Ramos (cell line): Measurements from ENCODE around the gene FN3KRP.

ENCODE experiments used
- in situ Hi-C: fragments of 300-500 bp; cut with MboI; formaldehyde crosslinking; loops from one replicate; pipeline ENCODE4 v1.14.3; 2022; ENCODE audit warnings: low sequenced_read_pairs; ENCODE audit not compliant: unreplicated experiment

Gene FN3KRP

DNA sequence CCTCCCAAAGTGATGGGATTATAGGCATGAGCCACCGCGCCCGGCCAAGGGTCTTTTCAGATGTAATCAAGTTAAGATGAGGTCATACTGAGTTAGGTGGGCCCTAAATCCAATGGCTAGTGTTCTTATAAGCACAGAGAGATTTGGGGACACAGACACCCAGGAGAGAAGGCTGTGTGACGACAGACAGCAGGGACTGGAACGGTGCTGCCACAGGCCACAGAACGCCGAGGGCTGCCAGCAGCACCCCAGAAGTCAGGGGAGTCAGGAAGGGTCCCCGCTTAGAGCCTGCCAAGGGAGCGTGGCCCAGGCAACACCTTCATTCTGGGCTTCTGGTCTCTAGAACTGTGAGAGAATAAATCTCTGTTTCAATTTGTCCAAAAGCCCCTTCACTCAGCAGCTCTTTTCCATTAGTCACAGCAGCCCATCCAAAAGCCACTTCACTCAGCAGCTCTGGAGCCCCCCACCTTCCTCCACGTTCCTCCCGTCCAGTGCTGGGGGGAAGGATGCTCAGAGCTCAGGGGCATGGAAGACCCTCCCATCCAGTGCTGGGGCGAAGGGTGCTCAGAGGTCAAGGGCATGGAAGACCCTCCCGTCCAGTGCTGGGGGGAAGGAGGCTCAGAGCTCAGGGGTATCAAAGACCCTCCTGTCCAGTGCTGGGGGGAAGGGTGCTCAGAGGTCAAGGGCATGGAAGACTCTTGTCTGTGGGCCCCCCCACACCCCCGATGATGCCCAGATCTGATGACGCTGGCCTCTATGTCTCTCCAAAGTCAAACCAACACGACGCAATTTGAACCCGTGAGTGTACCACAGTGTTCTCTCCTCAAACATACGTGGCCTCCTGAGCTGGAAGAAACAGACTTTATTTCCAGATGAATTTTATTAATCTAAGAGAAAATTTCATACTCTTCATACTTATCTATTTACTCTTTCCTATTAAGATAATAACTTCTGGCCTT is 29.9 kb upstream of the FN3KRP start:
- in situ Hi-C loops, result no loop called here

DNA sequence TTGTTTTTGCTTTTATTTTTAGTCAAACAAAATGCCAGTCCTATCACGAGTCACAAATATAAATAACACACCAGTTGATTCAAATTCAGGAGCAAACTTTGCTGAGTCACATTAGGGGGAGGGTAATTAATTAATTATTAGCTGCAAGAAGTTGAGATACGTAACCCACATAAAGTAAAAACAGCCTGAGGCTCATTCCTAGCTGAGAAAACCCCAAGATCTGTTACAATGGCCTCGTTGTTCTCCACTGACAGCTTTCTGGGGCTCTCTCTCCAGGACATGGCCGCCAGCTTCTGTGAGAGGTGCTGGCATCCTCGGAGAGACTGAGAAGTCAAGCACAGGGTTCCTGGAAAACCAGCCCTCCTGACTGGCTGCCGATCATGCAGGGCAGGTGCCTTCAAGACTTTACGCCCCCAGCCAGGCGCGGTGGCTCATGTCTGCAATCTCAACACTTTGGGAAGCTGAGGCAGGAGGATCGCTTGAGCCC is 29.1 kb upstream of the FN3KRP start:
- in situ Hi-C loops, result no loop called here

DNA sequence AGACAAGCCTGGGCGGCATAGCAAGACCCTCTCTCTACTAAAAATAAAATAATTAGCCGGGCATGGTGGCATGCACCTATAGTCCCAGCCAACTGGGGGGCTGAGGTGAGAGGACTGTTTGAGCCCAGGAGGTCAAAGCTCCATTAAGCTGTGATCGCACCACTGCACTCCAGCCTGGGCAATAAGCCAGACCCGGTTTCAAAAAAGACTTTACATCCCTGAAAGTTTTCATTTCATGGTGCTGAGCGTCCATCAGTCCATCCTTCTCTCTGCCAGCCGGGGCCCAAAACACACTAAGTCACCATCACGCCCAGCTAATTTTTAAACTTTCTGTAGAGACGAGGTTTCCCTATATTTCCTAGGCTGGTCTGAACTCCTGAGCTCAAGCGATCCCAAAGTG is 28.6 kb upstream of the FN3KRP start:
- in situ Hi-C loops, result no loop called here

DNA sequence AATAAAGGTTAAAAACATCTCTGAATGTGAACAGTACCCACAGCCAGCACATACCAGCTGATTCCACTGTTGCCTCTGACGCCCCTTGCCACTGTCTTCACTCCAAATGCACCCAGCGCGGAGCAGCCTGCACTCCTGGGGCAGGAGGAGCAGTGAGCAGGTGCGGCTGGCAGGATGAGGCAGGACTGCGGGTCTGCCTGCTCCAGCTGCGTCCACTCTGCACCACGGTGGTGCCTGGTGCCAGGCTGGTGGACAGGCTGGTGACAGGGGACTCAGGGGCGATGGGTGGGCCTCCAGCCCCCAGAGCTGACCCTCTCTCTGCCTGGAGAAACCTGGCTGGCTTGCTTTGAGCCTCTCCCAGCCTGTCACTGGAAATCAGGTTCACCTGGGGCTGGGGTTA is 27.4 kb upstream of the FN3KRP start:
- in situ Hi-C loops, result no loop called here

DNA sequence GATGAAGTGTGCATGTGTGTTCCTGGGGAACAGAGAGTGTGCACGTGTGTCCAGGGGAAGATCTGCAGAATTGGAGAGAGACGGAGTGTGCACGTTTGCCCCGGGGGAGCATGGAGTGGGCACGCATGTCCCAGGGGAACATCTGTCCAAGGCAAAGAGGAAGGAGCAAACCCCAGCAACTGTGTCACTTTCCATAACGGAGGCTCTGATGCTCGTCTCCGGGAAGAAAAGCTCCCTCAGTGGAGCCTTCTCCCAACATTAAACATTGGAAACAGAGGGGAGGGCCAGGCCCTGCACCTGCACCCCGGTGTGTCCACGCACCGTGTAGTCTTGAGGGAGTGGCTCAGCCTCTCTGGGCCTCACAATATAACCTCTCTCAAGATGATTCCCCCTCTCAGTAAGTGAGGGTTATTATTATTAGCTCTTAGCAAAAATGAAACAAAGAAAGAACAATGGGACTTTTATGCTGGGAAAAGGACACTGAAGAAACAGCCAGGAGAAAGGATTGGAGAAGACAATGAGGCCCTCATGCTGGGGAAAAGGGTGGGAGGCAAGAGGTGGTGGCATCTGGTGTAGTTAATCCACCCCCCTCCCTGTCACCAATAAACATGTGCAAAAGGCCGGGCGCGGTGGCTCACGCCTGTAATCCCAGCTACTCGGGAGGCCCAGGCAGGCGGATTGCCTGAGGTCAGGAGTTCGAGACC is 25.6 kb upstream of the FN3KRP start:
- in situ Hi-C loops, result no loop called here

DNA sequence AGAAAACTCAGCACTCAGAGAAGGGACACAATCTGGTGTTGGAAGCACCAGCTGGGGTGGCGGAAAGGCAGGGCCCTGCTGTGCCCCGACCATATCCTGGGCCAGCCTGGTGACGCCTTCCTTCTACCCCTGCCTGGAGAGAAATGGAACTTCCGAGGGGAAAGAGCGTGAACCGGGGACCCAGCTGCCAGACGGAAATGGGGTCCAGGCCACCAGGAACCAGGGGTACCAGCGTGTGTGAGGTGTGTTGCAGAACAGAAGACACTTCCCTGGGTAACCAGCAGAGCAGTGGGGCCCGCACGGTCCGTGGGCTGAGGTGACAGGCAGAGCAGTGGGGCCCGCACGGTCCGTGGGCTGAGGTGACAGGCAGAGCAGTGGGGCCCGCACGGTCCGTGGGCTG is 24.8 kb upstream of the FN3KRP start:
- in situ Hi-C loops, result no loop called here

DNA sequence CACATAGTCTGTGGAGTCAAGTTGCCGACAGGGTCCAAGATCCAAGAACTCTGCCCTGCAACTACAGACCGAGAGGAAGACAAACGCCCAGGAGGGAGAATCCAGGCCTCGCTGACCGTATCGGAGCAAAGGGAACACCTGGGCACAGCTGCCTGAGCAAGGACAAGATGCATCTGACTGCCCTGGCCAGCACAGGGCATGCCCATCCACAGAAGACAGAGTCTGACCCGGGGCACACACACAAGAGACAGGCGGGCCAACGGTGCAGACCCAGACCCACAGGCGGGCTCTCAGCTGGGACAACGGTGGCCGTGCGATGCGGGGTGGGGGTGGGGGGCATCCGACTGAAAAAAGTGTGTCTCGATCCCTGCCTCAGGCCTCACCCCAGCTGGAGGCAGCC is 24.2 kb upstream of the FN3KRP start:
- in situ Hi-C loops, result no loop called here

DNA sequence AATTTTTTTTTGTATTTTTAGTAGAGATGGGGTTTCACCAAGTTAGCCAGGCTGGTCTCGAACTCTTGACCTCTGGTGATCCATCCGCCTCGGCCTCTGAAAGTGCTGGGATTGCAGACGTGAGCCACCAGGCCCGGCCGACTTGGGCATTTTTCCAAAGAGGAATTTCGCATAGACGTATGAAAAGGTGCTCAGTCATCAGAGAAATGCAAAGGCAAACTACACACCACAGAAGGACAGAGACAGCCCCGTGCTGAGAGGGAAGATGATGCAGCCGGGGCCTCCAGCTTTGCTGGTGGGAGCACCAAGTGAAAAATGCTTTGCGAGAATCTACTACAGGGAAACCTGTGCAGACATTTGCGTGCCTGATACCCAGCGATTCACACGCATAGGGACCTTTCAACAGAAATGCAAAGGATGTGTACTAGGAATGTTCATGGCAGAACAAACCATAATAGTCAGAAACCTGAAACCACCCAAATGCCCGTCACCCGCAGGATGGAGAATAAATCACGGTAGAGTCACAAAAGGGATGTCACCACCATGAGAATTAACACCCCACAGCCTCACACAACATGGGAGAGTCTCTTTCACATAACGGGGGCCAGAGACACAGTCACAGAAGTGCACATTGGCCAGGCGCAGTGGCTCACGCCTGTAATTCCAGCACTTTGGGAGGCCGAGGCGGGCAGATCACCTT is 23.2 kb upstream of the FN3KRP start:
- in situ Hi-C loops, result no loop called here

DNA sequence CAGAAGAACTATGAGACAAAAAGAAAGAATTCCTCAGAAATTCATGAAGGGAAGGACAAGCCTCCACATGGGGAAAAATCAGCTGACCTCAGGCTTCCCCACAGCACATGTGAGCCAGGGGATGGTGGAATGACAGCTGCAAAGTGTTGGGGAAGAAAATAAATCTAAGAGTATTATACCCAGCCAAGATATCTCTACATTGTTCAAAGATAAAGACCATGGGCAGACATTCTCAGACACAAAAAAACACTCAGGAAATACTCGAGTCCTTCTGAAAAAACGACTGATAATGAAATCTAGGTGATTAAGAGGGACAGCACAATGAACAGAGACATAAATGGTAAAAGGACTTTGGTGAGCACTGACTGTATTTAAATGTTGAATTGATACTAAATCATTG is 21.9 kb upstream of the FN3KRP start:
- in situ Hi-C loops, result no loop called here

DNA sequence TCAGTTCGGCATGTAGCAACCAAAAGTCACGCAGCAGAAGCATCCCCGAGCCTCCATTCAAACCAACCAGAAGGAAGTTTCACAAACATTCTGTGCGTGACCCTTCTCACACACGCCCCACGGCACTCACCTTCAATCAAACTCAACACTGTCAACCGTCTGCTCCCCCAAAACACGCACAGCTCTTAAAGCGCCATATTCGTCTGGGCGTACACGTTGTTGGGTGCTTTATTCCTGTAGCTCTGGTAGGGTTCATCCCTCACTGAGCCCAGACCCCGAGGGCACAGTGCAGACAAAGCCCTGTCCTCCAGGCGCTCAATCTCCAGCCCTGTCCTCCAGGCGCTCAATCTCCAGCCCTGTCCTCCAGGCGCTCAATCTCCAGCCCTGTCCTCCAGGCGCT is 20.2 kb upstream of the FN3KRP start:
- in situ Hi-C loops, result no loop called here

DNA sequence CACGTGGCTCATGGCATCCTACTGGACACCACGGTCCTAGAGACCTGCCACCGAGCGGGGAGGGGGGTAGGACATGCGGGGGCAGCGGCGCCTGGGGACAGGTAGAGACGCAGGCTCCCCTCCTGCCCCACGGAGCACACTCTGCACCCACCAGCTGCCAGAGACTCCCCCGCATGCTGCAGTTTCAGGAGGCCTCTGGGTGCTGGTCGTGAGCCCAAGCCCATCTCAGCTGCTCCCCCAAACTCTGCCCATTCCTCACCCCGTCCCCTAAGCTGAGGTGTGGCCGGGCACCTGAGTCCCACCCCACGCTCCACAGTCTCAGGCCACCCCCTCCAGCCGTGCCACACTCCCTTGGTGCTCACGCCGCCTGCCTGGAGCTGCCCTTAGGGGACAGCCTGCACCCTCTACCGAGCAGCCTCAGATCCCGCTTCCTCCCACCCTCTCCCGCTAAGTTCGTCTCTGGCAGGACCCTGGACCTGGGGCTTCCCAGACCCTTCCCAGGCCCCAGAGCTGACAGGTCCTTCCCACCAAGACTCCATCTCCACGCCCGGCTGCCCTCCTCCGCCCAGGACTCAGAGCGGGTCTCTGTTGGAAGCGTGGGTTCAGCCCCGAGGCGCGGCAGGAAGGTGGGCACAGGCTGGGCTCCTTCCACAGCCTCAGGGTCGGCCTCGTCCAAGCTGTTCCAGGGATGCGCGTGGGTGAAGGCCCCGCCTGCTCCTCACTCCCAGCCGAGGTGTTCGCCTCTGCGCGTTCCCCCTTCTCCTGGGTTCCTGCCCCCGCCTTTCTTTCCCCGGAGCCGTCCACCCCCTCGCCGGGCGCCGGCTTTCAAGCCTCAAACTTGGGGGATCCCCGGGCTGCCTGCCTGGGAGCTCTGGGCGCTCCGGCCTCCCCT is 19.3 kb upstream of the FN3KRP start:
- in situ Hi-C loops, result no loop called here

DNA sequence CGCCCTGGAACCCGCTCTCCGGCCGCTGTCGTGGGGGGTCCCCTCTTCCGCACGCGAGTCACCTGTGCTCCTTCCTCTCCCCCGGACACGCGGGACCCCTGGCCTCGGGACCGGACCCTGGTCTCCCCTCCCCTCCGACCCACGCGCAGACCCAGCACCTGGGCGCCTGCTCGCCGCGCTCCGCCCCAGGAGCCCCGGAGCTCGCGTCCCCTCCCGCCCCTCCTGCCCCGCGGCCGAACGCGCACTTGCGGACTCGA is 18.8 kb upstream of the FN3KRP start:
- in situ Hi-C loops, result no loop called here

DNA sequence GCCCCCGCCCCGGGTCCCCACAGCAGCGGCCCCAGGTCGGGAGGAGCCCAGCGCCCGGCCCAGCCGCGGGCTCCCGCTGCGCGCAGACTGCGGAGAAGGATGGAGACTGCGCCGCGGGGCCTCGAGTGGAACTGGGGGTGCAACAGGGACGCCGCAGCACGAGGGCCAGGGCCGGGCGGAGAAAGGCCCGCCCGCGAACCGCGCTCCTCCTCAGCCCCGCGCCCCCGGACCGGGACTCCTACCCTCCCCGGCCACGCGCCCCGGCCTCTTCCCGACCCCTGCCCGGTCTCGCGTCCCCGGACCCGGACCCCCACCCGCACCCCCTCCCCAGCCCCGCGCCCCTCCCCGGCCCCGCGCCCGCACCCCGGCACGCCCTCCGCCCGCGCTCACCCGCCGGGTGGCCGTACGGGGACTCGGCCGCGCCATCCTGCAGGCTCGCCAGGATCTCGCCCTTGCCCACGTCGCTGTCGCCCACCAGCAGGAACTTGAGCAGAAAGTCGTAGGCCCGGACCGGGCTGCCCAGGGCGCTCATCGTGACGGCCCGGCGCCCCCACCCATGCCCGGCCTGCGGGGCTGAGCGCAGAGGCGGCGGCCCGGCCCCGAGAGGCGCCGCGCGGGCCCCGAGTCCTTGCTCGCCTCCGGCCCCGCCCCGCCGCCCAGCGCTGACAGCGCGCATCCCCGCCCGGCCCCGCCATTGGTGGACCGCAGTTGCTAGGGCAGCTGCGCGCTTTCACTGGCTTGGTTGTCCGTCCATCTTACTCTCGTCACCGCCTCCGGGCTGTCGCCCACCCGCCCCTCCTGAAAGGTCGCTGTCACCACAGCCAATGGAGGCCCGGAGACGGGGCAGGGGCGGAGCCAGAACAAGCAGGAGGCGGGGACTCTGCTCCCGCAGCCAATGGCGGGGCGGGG is 18.2 kb upstream of the FN3KRP start, which contains the start of gene RAB40B:
TSS of gene RAB40B (minus strand) at position 634 of the 909 bp plus-strand sequence. CDS start at position 532, 102 bp downstream.
- in situ Hi-C loops, result no loop called here

DNA sequence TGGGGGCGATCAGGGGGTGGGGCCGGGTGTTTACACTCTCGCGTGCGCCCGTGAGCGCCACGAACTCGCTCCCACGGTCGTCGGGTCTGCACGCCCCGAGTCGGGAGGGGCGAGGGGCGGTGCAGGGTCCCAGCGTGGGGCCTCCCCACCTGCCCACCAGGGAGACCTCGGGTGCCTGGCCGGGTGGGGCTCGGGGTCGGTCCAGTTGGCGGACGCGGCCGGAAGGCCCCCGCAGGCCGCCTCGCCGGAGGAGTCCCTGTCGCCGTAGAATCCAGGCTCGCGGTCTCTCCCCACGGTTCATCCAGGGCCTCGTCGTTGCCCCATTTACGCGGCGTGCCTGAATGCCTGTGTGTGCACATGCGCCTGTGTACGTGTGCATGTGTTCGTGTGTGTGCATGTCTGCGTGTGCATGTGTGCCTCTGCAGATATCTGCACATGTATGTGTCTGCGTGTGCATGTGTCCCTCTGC is 17.5 kb upstream of the FN3KRP start:
- in situ Hi-C loops, result no loop called here

DNA sequence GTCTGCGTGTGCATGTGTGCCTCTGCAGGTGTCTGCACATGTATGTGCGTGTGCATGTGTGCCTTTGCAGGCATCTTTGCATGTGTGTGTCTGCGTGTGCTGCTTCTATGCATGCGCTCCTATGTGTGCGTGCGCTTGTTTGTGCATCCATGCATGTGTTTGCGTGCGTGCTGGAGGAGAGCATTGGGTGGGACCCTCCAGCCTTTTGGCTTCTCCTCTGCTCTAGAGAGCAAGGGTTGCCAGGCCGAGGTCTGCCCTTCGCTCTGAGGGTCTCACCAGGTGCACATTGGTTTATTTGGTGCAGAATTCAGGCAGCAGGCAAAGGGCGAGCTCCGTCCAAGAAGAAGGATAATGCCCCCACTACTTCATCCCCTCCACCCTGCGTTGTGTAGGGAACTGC is 17.0 kb upstream of the FN3KRP start:
- in situ Hi-C loops, result no loop called here

DNA sequence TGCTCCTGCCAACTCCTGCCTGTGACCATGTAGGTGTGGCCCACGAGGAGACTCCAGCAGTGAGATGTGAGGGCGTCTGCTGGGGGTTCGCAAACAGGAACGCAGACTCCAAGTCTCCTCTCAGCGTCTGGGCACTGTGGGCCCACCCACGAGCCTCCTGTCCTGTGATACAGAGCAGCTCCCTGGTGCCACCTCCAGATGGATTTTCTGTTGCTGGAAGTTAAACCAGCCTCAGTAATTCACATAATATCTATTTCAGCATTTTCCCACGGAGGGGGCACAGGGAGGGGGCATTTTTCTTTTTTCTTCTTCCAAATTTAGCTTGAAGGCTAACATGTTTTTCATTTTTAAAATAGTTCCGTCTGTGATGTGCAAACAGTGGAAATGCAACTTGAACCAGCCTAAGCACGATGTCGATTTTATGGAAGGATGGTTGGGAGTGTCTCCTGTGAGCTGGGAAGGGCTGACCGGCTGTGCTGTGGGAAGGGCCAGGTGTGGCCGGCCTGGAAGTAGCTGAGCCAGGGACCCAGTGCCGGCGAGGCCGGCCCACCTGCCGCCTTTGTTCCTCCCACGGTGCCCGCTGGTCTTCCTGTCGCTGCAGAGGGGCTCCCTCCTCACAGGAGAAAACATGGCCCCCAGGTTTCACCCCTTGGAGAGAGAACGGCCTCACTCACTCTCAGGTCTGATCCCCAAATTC is 14.1 kb upstream of the FN3KRP start:
- in situ Hi-C loops, result no loop called here

DNA sequence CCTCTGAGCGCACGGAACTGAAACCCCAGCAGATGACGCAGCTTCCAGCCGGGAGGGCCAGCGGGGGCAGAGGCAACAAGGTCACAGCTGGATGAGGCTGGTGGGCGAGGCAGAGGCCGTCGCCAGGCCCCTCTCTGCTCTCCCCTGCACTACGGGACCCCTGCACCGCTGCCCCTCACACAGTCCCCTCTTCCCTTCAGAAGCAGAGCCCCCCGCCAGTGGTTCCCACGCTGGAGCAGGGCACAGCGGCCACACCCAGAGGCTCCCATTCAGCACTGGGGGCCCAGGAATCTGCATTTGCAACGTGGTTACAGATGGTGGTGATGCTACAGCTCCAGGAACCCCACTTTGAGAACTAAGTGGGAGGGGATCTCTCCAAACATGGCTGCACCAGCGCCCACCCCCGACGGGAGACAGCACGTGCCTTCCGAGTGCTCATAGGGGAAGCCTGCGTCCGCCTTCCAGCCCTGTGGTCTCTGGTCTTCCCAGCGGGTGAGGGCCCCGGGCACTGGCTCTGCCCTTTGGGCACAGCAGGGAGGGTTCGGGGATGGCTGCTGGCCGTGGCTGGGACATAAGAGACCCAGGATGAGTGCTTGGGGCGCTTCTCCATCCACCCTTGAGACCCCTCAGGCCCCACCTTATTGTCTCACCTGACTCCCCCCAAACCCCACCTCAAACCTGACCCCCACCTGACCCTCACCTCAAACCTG is 13.3 kb upstream of the FN3KRP start:
- in situ Hi-C loops, result no loop called here
